Right lobe of liver (tissue), 4 donors: Measurements from ENCODE around the gene CRYBA1.

Source experiments
- POLR2A ChIP-seq: fragments of 450-650 bp; IDR thresholded peaks from one replicate; pipeline ENCODE4 v1.6.1; 2017; ENCODE audit warnings: antibody characterized with exemption, mild to moderate bottlenecking
- TF ChIP-seq, protein P1 (sequence below), 4 donors: fragments of 200-600 bp in 3 of 4; fragments of 450-650 bp in 1 of 4; IDR thresholded peaks; one replicate each; pipeline versions ENCODE4 v1.5.1 to v1.8.0; 2016 to 2022; ENCODE audit warnings: antibody characterized with exemption in 4 of 4, mild to moderate bottlenecking in 2 of 4
- donor health status: DM: no; HTN: no; CAD: no.
- donor health status: DM: no; HTN: no; CAD: no.
- donor health status: DM: no; HTN: yes; CAD: no.

DNA sequence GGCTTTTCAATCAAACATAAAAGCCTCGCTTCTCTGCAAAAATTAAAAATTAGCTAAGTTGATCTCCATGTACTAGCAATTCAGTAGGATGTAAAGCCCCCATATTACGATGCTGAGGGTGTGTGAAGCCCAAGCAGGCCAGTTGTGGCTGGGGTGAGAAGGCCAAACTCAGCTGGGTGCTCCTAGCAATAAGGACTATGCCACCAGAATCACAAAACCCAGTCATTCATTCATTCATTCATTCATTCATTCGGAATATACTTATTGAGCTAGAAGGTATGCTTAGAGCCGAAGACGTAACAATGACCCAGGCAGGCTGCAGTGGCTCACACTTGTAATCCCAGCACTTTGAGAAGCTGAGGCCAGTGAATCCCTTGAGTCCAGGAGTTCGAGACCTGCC is 3.9 kb upstream of the CRYBA1 start:
- TF ChIP-seq, protein P1, sequence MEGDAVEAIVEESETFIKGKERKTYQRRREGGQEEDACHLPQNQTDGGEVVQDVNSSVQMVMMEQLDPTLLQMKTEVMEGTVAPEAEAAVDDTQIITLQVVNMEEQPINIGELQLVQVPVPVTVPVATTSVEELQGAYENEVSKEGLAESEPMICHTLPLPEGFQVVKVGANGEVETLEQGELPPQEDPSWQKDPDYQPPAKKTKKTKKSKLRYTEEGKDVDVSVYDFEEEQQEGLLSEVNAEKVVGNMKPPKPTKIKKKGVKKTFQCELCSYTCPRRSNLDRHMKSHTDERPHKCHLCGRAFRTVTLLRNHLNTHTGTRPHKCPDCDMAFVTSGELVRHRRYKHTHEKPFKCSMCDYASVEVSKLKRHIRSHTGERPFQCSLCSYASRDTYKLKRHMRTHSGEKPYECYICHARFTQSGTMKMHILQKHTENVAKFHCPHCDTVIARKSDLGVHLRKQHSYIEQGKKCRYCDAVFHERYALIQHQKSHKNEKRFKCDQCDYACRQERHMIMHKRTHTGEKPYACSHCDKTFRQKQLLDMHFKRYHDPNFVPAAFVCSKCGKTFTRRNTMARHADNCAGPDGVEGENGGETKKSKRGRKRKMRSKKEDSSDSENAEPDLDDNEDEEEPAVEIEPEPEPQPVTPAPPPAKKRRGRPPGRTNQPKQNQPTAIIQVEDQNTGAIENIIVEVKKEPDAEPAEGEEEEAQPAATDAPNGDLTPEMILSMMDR (IDR thresholded peaks at IDR 0.05) = no peak
- TF ChIP-seq POLR2A = no peak
